ENCODE results near the gene RELT. TPM values are rescaled to one million over a fixed set of nuclear protein-coding genes. Genes with fewer than 3 reads are reported as not detected.
A peak's percentile ranks its signal among the peaks of the same experiment; 100 is the strongest.

The RELT gene
- polyA plus RNA-seq, 10 donors: 2.3 to 4.0 (median 3.2) TPM

DNA sequence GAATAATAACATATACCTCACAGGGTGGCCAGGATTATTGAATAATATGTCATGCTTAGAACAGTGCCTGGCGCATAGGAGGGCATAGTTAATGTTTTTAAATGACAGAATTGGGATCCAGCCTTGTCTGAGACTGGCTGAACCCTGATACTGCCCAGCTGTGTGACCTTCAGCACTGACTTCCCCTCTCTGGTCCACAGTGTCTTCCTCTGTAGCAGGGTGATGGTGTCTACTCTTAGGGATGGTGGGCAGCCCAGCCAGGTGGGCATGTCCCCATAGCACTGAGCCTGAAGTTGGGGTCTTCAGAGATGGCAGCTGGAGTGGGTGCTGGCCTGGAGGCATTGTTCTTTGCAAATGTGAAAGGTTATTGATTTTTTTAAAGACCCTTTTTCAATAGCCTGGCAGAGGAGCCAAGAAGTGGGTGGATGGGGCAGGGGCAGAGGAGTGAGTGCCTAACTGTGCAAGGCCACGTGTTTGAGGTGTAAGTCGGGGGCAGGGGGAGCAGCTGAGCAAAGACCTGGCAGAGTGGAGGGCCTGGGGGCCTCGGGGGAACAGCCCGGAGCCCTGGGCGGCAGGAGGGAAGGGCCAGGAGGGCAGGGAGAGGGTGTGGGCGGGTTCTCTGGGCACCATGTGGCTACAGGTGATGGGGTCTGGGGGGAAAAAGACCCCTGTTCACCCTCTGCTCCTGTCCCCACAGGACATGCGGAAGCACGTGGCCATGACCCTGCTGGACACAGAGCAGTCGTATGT, 29.8 kb upstream of the RELT start:
- no peak for DNase-seq

DNA sequence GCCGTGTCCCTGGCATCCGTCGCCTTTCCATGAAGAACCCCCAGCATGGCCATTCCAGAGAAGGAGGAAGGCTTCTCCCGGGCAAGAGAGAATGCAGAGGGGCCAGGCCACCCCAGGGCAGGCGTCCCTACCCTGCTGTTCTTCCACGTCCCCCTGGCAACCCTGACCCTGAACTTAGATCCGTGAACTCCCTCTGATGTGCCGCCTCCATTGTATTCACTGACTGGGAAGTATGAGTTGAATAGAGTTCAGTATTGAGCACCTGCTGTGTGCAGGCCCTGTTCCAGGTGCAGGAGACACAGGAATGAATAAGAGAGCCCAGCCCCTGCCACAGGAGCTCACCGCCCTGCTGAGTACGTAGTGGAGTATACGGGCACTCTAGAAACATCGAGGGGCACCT, 29.1 kb upstream of the RELT start:
- DNase-seq: no peak

DNA sequence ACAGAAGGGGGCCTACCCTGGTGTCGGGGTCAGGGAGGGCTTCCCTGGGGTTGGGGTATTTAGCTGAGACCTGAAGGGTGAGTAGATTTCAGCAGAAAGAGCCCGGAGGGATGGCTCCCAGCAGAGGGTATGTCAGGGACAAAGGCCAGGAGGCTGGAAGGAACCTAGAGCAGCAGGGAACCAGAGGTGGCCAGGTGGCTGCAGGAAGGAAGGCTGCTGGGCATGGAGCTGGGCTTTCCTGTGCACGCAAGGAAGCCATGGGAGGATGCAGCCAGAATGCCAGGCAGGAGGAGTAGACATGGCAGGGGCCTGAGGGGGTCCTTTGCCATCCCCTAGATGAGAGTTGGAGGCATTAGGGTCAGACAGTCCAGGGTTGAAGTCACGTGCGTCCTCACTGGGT, 27.4 kb upstream of the RELT start:
- no peak for DNase-seq

DNA sequence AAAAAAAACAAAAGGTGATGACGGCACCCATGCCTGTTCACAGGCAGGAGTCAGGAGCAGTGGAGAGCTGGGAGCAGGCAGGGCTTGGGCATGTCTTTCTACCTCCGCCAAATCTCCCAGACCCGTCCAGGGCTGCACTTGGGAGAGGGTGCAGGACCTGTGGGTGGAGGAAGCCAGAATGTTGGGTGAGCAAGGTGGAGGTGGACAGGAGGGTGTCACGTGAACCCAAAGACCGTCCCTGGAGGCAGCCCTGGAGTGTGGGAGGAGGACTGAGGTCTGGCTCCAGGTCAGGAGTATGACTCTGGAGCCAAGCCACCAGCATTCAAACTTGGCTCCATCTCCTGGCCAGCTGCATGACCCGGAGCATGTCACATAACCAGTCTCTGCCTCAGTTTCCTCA, 26.6 kb upstream of the RELT start:
- DNase-seq: no peak

DNA sequence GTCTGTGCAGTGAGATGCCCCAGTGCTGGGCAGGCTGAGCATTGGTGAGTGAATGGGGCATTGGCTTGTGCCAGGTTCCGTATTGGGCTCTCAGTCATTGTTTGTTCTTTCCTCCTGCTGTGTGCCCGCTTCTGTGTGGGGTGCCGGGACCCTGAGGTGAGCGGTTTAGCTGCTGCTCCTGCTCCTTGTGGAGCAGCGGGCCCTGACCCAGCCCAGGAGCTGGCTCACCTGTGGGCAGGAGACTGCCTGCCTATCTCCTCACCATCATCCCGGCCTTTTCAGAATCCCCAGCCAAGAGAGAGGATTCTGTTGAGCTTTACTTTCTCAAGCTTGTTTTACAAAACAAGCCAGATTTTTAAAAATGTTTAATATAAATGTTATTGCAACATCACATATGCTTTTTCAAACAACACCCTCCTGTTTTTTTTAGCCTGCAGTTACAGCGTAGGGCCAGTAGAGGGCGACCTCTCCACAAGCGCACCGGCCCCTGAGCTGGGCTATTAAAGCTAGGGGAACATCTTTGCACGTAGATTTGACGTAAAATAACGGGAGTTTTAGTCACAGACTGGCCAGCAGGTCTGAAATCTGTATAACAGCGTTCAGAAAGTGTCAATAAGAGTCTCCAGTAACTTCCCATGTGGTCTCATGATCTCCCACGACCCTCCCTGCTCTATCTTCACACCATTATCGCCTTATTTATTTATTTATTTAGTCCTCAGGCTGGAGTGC, 25.1 kb upstream of the RELT start:
- DNase-seq: peak; percentile 46 to 82 (median 70)

DNA sequence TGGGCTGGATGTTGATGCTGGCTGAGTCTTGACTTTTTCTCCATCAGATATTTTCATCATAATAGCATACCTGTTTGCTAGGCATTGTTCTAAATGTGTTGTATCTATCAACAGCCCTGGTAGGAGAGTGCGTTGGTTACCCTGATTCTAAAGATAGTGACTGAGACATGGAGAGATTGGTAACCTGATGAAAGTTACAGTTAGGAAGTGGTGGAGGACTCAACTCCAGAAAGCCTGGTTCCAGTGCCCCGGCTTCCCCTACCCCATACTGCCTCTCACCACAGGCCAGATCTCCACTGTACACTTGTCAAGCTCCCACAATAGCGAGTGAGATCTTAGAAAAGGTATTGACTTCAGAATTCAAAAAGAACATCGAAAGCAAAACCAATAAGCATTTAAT, 22.8 kb upstream of the RELT start:
- no peak for DNase-seq

DNA sequence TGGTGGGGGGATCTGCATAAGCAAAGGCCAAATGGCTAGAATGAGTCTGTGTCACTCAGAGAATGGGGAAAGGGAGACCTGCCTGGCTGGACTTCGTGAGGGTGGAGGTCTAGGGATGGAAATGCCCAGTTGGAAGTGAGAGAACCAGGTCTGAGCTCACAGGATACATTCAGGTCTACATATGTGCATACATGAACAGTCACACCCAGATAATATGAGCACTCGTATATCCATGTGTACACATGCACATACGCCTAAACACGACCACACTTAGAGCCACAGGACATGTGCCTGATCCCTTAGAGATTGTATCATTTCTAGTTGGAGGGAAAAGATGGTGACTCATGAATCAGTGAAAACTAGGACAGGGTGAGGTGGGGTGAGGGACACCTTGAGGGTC, 21.1 kb upstream of the RELT start:
- no peak for DNase-seq

DNA sequence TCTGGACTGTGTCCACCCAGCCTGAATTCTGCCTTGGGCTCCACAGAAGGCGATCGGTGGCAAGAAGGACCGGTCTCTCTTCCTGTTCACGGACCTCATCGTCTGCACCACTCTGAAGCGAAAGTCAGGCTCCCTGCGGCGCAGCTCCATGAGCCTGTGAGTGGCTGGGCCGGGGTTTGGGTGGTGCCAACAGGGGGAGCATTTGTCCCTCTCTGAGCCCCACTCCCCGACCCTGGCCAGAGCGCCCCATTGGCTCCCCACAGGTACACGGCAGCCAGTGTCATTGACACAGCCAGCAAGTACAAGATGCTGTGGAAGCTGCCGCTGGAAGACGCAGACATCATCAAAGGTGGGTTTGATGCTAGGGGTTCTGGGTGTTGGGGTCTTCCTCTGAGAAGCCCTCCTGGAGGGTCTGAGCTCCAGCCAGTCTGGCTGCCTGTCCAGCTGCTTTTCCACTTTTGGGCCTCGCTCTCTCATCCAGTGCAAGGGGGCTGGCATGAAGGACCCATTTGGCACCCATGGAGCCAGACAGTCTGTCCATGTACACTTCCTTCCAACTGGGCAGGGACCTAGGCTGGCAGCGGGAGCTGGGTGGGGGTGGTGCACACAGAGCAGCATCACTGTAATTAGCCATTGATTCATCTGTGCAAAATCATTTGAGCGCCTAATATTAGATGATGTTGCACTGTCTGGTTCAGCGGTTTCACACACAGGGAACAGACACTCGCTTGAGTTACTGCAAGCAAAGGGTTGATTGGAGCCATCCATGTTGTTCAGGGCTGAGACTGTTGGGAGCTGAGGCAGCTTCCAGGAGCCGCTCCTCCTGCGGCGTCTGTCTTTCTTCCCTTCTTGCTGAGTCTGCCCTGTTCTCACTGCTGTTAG, 19.0 kb upstream of the RELT start:
- no peak for DNase-seq

DNA sequence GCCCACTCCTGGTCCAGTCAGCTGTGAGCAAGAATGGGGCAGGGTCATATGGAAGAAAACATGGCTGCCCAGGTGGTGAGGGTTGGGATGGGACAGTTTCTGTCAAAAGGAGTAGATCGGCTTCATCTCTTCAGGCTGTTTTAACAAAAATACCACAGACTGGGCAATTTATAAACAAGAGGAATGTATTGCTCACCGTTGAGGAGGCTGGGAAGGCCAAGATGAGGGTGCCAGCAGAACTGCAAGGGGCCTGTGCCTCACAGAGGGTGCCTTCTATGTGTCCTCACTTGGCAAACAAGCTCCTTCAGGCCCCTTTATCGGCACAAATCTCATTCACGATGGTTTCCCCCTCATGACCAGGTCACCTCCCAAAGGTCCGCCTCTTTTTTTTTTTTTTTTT, 18.1 kb upstream of the RELT start:
- DNase-seq: no peak

DNA sequence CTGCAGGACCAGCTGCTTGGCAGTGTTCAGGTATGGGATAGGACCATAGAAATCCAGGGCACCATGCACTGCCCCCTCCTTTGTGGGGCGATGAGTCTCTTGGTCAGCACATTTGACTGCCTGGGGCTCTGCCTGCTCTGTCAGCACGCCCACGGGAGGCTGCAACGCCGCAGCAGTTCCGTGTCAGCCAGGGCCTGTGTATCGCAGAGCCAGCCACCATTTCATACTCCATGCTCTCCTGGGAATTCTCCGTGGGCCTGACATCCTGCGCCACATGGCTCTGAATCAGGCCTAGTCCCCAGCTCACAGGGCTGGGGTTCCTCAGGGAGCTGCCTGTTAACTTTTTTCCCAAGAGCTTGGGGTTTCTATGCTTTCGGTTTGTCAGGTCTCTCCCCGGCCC, 16.9 kb upstream of the RELT start:
- peak in 1 of 3 donors; percentile 57 for DNase-seq

DNA sequence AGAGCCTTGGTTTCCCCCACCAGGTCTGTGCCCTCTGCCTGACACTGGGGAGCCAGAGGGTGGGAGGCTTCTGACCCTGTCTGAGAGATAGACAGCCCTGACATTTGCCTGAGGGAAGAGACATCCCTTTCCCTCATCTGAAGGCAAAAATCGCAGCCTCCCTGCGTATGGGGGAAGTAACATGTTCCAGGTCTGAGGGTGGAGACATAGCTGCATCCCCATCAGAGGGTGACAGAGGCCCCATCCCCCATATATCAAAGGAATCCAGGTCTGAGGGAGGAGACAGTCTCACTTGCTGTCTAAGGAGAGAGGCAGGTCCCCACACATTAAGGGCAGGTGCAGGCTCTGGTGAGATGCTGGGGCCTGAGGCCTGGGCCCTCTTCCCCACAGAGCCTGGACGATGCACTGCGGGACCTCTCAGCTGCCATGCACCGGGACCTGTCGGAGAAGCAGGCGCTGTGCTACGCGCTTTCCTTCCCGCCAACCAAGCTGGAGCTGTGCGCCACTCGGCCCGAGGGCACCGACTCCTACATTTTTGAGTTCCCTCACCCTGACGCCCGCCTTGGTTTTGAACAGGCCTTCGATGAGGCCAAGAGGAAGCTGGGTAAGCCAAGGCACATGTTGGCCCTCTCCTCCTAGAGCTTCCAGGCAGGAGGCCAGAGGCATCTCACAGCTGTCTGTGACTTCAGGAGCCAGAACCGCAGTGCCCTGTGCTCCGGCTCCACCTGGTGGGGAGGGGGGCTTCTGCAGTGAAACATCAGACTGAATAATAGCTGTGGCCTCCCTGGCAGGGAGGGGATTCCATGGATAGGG, 16.1 kb upstream of the RELT start:
- DNase-seq: peak in 1 of 3 donors; percentile 53

DNA sequence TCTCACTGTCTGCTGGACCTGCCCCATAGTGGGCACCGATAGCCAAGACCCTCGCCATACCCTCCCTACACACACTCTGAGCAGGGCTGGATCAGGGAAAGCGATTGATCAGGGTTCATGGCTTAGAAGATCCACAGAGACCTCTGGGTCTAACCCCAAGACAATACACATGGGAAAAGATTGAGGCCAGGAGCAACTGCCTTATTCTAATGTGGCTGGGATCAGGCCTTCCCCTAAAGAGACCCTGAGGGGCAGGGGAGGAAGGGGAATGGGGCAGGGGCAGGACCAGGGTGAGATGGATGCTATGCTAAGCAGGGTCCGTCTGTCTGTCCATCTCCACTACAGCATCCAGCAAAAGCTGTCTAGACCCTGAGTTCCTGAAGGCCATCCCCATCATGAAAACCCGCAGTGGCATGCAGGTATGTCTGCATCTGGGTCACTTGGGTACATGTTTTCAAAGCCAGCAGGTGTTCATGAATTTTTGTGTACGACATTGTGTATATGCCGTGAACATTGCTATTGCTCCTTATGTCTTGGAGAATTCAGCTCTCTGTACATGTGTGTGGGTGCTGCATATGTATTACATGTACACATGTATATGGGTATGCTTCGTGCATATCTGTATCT, 15.3 kb upstream of the RELT start:
- DNase-seq: no peak

DNA sequence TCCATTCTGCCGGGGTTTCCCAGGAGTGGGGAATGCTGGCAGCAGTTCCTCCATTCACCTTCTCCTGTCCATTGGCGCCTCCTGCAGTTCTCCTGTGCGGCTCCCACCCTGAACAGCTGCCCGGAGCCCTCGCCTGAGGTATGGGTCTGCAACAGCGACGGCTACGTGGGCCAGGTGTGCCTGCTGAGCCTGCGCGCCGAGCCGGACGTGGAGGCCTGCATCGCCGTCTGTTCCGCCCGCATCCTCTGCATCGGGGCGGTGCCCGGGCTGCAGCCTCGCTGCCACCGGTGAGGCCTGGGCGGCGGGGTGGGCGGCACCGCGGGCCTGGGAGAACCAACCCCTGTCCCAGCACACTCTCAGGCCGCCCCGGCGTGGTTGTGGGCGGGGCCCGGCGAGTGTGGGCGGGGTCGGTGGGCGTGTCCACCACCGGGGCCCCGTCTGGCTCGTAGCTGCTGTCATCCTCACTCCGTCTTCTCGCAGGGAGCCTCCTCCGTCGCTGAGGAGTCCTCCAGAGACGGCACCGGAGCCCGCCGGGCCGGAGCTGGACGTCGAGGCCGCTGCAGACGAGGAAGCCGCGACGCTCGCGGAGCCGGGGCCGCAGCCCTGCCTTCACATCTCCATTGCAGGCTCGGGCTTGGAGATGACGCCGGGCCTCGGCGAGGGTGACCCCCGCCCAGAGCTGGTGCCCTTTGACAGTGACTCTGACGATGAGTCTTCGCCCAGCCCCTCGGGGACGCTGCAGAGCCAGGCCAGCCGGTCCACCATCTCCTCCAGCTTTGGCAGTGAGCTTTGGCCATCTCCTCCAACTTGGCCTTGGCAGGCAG, 14.0 kb upstream of the RELT start:
- no peak for DNase-seq

DNA sequence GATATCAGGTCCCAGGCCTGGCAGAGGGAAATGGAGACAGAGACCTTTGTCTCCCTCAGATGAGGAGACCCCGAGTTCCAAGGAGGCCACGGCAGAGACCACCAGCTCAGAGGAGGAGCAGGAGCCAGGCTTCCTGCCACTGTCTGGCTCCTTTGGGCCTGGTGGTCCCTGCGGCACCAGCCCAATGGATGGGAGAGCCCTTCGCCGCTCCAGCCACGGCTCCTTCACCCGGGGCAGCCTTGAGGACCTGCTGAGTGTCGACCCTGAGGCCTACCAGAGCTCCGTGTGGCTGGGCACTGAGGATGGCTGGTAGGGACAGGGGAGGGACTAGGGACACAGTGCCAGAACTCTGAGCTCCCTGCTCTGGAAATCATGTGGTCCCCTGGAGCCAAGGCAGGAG, 13.1 kb upstream of the RELT start:
- DNase-seq: no peak

DNA sequence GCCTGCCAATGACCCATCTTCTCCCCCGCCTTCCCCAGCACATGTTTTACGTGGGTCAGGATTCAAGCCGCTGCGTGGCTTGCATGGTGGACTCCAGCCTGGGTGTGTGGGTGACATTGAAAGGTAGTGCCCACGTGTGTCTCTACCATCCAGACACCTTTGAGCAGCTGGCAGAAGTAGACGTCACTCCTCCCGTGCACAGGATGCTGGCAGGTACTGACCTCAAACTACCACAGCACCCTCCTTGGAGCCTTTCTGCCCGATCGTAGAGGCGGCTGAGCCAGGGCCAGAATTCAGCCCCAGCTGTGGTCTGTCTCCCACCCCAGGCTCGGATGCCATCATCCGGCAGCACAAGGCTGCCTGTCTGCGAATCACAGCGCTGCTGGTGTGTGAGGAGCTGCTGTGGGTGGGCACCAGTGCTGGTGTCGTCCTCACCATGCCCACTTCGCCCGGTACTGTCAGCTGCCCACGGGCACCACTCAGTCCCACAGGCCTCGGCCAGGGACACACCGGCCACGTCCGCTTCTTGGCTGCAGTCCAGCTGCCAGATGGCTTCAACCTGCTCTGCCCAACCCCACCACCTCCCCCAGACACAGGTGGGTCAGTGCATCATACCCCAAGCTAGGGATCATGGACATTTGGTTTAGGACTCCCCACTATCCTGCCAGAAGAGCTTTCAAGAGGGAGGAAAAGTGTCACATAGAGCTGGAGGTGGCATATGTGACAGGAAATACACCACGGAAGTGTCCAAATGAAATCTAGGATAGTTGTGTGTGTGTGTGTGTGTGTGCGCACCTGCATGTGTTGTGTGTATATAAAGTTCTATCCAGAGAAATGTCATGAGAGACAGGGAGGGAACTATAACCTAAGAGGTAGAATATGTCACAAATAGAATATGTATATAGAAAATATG, 10.6 kb upstream of the RELT start:
- DNase-seq: no peak

DNA sequence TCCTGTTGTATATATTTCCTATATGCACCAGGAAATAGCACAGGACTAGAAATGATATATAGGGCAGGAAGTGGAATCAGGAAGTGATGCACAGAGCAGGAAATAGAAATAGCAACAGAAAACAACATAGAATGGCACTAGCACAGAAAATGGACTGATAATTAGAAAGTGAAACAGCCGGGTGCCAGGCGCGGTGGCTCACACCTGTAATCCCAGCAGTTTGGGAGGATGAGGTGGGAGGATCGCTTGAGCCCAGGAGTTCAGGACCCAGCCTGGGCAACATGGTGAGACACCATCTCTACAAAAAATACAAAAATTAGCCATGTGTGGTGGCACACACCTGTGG, 10.0 kb upstream of the RELT start:
- no peak for DNase-seq

DNA sequence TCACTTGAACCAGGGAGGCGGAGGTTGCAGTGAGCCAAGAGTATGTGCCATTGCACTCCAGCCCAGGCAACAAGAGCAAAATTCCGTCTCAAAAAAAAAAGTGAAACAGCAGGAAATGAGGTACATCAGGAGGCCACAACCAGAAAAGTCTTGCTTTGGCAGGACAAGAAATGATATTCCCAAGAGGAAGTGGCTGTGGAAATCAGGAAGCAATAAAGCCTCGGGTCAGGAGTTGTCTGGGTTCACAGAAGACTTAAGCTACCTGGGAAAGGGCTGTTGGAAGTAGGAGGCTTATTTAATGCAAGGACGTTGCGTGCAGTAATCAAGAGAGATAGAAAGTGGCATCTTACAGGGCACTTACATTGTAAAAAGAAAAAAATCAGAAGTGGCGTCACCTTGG, 9.2 kb upstream of the RELT start:
- DNase-seq: no peak

DNA sequence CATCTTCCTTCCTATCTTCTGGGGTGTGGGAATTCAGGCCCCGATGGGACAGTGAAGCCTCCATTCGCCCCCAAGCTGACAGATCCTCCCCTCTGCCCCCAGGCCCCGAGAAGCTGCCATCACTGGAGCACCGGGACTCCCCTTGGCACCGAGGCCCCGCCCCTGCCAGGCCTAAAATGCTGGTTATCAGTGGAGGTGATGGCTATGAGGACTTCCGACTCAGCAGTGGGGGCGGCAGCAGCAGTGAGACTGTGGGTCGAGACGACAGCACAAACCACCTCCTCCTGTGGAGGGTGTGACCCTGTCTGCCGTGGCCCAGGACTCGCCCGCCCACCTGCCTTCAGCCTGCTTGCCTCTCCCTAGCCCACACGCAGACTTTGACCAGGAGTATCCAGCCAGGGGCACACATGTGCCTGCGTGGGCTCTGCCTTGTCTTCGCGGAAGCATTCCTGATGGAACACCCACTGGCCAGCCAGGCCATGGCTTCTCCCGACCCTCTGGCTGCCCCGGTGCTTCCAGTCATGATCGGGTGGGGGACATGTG, 8.6 kb upstream of the RELT start:
- DNase-seq: no peak

DNA sequence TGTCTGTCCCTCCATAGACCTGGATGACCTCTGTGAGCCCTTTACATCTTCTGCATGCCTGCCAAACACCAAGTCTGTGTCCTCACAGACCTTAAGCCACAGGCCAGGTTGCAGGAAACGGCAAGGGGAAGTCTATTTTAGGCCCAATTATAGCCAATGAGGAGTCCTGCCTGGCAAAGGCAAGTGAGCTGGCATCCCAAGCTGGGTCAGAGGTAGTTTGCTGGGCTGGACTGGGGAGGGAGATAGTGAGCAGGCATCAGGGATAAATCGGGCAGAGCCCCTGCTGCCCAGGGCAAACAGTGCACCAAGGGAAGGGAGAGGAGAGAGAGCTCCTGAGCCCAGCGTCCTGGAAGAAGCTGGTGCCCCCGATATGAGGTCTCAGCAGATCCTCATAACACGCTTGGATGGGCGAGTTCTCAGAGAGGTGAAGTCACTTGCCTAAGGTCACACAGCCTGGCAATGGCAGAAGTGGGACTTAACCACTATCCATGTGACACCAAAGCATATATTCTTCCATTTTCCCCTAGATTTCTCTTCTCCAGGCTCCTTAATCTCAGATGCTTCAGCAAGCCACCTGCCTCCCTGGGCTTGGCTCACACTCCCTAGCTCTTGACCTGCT, 3.7 kb upstream of the RELT start:
- no peak for DNase-seq
